Neural cell (in vitro differentiated cells): Measurements from ENCODE around the gene LRIG1.

ENCODE experiments used
- CTCF ChIP-seq: fragments of 450-650 bp; IDR thresholded peaks from 2 replicates; pipeline ENCODE4 v1.5.1; 2014; ENCODE audit warnings: antibody characterized with exemption, mild to moderate bottlenecking, moderate library complexity; ENCODE audit not compliant: poor library complexity, severe bottlenecking
- EP300 ChIP-seq: fragments of 450-650 bp; conservative IDR thresholded peaks from 2 replicates; pipeline ENCODE4 v1.6.1; 2014; ENCODE audit warnings: antibody characterized with exemption, mild to moderate bottlenecking, moderate library complexity; ENCODE audit not compliant: poor library complexity, severe bottlenecking
- MXI1 ChIP-seq: fragments of 450-650 bp; conservative IDR thresholded peaks from 2 replicates; pipeline ENCODE4 v1.6.1; 2014; ENCODE audit warnings: antibody characterized with exemption, mild to moderate bottlenecking; ENCODE audit not compliant: poor library complexity, severe bottlenecking
- POLR2AphosphoS5 ChIP-seq: IDR thresholded peaks from 2 replicates; pipeline ENCODE4 v1.6.1; 2012
- TF ChIP-seq, protein P1 (sequence below): IDR thresholded peaks from 2 replicates; pipeline ENCODE4 v1.6.1; 2012; ENCODE audit warnings: borderline replicate concordance

- TF ChIP-seq EP300 = no peak
- TF ChIP-seq CTCF = no peak
- no peak for TF ChIP-seq POLR2AphosphoS5
- no peak for TF ChIP-seq MXI1
- TF ChIP-seq, protein P1, sequence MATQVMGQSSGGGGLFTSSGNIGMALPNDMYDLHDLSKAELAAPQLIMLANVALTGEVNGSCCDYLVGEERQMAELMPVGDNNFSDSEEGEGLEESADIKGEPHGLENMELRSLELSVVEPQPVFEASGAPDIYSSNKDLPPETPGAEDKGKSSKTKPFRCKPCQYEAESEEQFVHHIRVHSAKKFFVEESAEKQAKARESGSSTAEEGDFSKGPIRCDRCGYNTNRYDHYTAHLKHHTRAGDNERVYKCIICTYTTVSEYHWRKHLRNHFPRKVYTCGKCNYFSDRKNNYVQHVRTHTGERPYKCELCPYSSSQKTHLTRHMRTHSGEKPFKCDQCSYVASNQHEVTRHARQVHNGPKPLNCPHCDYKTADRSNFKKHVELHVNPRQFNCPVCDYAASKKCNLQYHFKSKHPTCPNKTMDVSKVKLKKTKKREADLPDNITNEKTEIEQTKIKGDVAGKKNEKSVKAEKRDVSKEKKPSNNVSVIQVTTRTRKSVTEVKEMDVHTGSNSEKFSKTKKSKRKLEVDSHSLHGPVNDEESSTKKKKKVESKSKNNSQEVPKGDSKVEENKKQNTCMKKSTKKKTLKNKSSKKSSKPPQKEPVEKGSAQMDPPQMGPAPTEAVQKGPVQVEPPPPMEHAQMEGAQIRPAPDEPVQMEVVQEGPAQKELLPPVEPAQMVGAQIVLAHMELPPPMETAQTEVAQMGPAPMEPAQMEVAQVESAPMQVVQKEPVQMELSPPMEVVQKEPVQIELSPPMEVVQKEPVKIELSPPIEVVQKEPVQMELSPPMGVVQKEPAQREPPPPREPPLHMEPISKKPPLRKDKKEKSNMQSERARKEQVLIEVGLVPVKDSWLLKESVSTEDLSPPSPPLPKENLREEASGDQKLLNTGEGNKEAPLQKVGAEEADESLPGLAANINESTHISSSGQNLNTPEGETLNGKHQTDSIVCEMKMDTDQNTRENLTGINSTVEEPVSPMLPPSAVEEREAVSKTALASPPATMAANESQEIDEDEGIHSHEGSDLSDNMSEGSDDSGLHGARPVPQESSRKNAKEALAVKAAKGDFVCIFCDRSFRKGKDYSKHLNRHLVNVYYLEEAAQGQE = no peak
Measured at GRCh38 chr3:66518644-66519043, 17.8 kb upstream of the LRIG1 start.
